Tibial nerve (tissue), 4 donors: ENCODE measurements around the gene LRRC8C. TPM values are rescaled to one million over a fixed set of nuclear protein-coding genes. Genes with fewer than 3 reads are reported as not detected.

Experiments
- DNase-seq, 2 donors: peaks; one replicate each; pipeline ENCODE4 v3.0.0-alpha.2; 2019; ENCODE audit warnings: low spot score in 2 of 2
- H3K27ac ChIP-seq, 4 donors: fragments of 200-600 bp; sonication (generic) in 3 of 4; one replicate each; pipeline ENCODE4 v1.5.1; 2017 to 2019; ENCODE audit warnings: mild to moderate bottlenecking in 1 of 4
- H3K27me3 ChIP-seq, 2 donors: fragments of 200-600 bp; sonication (generic) in 1 of 2; one replicate each; pipeline versions ENCODE4 v1.5.1 to v1.6.0; 2017 to 2019
- H3K36me3 ChIP-seq, 3 donors: fragments of 200-600 bp; sonication (generic); one replicate each; pipeline ENCODE4 v1.5.1; 2018 to 2019
- H3K4me1 ChIP-seq, 4 donors: fragments of 200-600 bp; sonication (generic) in 3 of 4; one replicate each; pipeline ENCODE4 v1.5.1; 2017 to 2019
- H3K4me3 ChIP-seq, 4 donors: fragments of 200-600 bp; sonication (generic) in 3 of 4; one replicate each; pipeline ENCODE4 v1.5.1; 2017 to 2019; ENCODE audit warnings: mild to moderate bottlenecking in 1 of 4, moderate library complexity in 1 of 4
- H3K9me3 ChIP-seq, 4 donors: fragments of 200-600 bp; sonication (generic) in 3 of 4; one replicate each; pipeline ENCODE4 v1.5.1; 2017 to 2019
- EP300 ChIP-seq, 2 donors: sonication (generic); formaldehyde crosslinking; IDR thresholded peaks; one replicate each; pipeline ENCODE4 v1.6.1; 2017; ENCODE audit warnings: antibody characterized with exemption in 2 of 2, mild to moderate bottlenecking in 1 of 2
- POLR2A ChIP-seq, 2 donors: fragments of 450-650 bp; IDR thresholded peaks; one replicate each; pipeline ENCODE4 v1.6.1; 2017; ENCODE audit warnings: antibody characterized with exemption in 2 of 2, mild to moderate bottlenecking in 2 of 2, moderate library complexity in 2 of 2
- WGBS, 2 donors: methylation state at CpG; one replicate each; pipeline ENCODE4 v1.1.5; 2018; 5-methylcytosine and 5-hydroxymethylcytosine counted together
- total RNA-seq, 4 donors: library from RNA; depleted of rRNA; stranded (reverse); fragments of >200 nt; gene quantifications; one replicate each; pipeline ENCODE4 v1.1.0, GENCODE V29; 2016
- TF ChIP-seq, protein P1 (sequence below), 5 experiments: fragments of 200-600 bp in 3 of 5; fragments of 450-650 bp in 2 of 5; sonication (generic) in 3 of 5; IDR thresholded peaks; one replicate each; pipeline ENCODE4 v1.5.1; 2016 to 2019; ENCODE audit warnings: antibody characterized with exemption in 5 of 5, mild to moderate bottlenecking in 3 of 5, moderate library complexity in 2 of 5

Gene LRRC8C
- total RNA-seq, 4 donors from 2014 or later = 16.5 to 23.8 (median 20.2) TPM

DNA sequence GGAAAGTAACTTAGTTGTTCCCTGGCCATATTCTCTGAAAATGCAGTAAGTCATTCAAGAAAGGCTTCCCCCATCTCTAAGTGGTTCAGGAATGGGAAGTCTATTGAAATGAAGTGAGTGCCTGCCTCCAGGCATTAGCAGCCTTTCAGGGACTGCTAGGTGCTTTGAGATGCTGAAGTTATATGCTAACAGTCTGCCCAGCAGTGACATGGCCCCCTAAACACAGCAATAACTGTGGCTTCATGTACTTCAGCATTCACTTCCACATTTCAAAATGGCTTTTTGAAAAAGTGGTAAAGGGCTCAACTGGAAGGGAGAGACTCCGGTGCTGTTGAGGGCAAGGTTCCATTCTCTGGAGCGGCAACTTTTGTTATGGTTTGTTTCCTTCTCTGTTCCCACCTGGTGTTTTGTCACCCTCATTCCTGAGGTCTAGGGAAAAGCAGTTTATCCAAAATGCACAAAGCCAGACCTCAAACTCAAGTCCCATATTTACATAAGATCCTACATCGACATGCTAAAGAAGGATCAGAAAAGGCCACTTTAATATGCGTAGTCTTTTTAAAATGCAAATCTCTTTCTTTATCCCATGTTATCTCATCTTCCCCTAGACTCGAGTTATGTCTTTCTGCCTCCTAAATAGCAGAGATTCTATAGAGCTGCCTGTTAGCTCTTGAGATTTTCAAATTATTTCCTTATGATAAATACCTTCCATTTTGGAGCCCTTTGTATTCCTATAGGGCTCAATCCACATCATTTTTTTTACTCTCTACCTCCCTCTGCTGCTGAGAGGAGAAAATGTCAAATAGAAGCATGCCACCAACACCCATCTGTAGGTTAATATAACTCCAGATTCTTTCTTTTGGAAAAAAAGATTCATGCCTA lies 34.2 kb upstream of the LRRC8C start:
- Histone ChIP-seq H3K27ac (peak overlapping the region in 2 of 4 donors; percentile 26 to 59), H3K27me3 (no peaks in the 10 kb centered on the region), H3K4me3 (no peak overlapping the region), H3K9me3 (no peaks in the 10 kb centered on the region), H3K4me1 (peaks cover 3 to 53% (median 17%) of the 10 kb centered on the region in 4 donors), H3K36me3 (no peaks in the 10 kb centered on the region)
- 69 to 72% methylated on average over 5 of the region's 5 CpGs for WGBS, 2 donors
- no peak for DNase-seq
- no peak for TF ChIP-seq POLR2A (IDR thresholded peaks at IDR 0.05)
- TF ChIP-seq, protein P1, sequence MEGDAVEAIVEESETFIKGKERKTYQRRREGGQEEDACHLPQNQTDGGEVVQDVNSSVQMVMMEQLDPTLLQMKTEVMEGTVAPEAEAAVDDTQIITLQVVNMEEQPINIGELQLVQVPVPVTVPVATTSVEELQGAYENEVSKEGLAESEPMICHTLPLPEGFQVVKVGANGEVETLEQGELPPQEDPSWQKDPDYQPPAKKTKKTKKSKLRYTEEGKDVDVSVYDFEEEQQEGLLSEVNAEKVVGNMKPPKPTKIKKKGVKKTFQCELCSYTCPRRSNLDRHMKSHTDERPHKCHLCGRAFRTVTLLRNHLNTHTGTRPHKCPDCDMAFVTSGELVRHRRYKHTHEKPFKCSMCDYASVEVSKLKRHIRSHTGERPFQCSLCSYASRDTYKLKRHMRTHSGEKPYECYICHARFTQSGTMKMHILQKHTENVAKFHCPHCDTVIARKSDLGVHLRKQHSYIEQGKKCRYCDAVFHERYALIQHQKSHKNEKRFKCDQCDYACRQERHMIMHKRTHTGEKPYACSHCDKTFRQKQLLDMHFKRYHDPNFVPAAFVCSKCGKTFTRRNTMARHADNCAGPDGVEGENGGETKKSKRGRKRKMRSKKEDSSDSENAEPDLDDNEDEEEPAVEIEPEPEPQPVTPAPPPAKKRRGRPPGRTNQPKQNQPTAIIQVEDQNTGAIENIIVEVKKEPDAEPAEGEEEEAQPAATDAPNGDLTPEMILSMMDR (IDR thresholded peaks at IDR 0.05) = peak; percentile 54 to 79 (median 59)
- TF ChIP-seq EP300 (IDR thresholded peaks at IDR 0.05) = peak in 1 of 2 donors; percentile 29

DNA sequence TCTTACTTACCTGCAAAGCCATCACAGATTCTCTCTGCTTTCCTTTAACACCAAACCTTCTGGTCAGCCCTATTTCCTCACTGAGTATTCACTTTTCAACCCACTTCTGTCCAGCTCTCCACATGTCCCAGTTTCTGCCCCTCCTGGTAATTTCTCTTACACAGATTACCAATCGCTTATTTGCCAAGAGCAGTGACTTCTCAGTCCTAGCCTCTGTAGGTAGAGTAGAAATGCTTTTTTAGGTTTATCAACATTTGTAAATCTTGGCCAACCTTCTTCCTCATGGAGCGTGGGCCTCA lies 33.6 kb upstream of the LRRC8C start:
- TF ChIP-seq EP300 (IDR thresholded peaks at IDR 0.05) (no peak), POLR2A (IDR thresholded peaks at IDR 0.05) (no peak)
- TF ChIP-seq, protein P1 (IDR thresholded peaks at IDR 0.05) = no peak
- WGBS, 2 donors = 78 to 79% methylated on average over 2 of the region's 2 CpGs
- no peak overlapping the region for H3K4me3 ChIP-seq
- H3K9me3 ChIP-seq = no peaks in the 10 kb centered on the region
- no peaks in the 10 kb centered on the region for H3K36me3 ChIP-seq
- no peaks in the 10 kb centered on the region for H3K27me3 ChIP-seq
- no peak for DNase-seq
- peaks cover 3 to 54% (median 20%) of the 10 kb centered on the region in 4 donors for H3K4me1 ChIP-seq
- H3K27ac ChIP-seq = peak overlapping the region in 1 of 4 donors; percentile 59

DNA sequence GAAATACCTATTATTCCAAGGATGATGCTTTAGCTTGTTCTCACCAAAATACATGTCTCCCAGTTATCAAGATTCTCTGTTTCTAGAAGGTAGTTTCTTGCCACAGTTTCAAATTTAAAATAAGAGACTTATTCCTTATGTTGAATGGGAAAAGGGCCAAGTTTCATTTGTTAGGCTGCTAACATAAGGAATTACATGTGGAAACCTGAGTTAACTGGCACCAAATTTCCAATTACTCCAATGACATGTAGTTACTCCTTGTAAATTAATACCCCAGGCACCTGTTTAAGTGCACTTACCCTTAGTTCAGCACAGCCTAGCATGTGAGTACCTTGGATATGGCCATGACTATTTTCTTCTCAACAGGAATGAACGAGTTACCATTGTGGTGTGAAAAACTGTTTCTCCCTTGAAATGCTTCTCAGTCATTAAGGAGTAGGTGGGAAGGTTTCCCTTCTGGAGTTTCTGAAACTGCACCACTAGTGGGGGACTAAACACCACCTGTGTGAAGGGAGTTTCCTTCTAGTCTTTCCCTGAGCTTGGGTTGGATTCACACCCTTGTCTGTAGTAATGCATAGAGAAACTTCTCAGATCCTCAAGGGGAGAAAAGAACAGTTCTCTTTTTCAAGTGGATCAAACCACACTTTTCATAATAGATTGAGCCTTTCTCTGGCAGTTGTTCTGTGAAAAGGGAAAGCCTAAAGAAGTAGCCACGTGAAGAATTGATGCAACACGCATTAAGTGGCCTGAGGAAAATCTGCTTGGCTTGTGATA lies 32.3 kb upstream of the LRRC8C start:
- no peaks in the 10 kb centered on the region for H3K36me3 ChIP-seq
- no peak for DNase-seq
- peak overlapping the region in 1 of 4 donors; percentile 59 for H3K27ac ChIP-seq
- 94 to 96% methylated on average over 3 of the region's 3 CpGs for WGBS, 2 donors
- no peaks in the 10 kb centered on the region for H3K27me3 ChIP-seq
- TF ChIP-seq POLR2A (IDR thresholded peaks at IDR 0.05) (no peak), EP300 (IDR thresholded peaks at IDR 0.05) (no peak)
- TF ChIP-seq, protein P1 (IDR thresholded peaks at IDR 0.05) = no peak
- H3K9me3 ChIP-seq = no peaks in the 10 kb centered on the region
- H3K4me3 ChIP-seq = no peak overlapping the region
- peaks cover 3 to 62% (median 24%) of the 10 kb centered on the region in 4 donors for H3K4me1 ChIP-seq

- Histone ChIP-seq H3K4me3 (no peak overlapping the region), H3K9me3 (no peaks in the 10 kb centered on the region), H3K27me3 (no peaks in the 10 kb centered on the region), H3K27ac (peak overlapping the region in 3 of 4 donors; percentile 21 to 72 (median 67)), H3K4me1 (peaks cover 0 to 68% (median 40%) of the 10 kb centered on the region in 4 donors), H3K36me3 (no peaks in the 10 kb centered on the region)
- no peak for DNase-seq
- TF ChIP-seq EP300 (IDR thresholded peaks at IDR 0.05) (no peak), POLR2A (IDR thresholded peaks at IDR 0.05) (no peak)
- TF ChIP-seq, protein P1 (IDR thresholded peaks at IDR 0.05) = no peak
- 59 to 61% methylated on average over 6 of the region's 6 CpGs for WGBS, 2 donors
Observed at GRCh38 chr1:89602871-89603404, 30.0 kb upstream of the LRRC8C start.
